ENCODE data around the gene GATD1. TPM values are rescaled to one million over a fixed set of nuclear protein-coding genes. Genes with fewer than 3 reads are reported as not detected.
A peak's percentile ranks its signal among the peaks of the same experiment; 100 is the strongest.

Gene GATD1
- total and polyA plus RNA-seq, 2 donors (not counting 1 experiment from before 2014, with no cell fraction given), result 62.4 to 70.0 TPM

GRCh38 chr11:746289-747157, 30.8 kb downstream of the GATD1 start:
- H3K4me3 Mint-ChIP-seq, result peak overlapping the region; percentile 88
- Histone ChIP-seq H3K4me1 (ENCODE audit: control insufficient read depth in 2 of 2, insufficient read depth in 2 of 2, low read length in 2 of 2) (peaks cover 17 to 27% of the 10 kb centered on the region in 2 donors), H3K36me3 (replicated peaks in 1 of 2; ENCODE audit: control extremely low read depth in 1 of 2, control insufficient read depth in 1 of 2, extremely low read depth in 1 of 2, insufficient read depth in 2 of 2, low read length in 1 of 2) (no peaks in the 10 kb centered on the region), H3K9me3 (ENCODE audit: control extremely low read depth in 1 of 3, control insufficient read depth in 2 of 3, insufficient read depth in 1 of 3, low read length in 2 of 3) (no peaks in the 10 kb centered on the region), H2AFZ (ENCODE audit: insufficient read depth, low read depth, low read length, poor library complexity, severe bottlenecking) (peak overlapping the region; percentile 85), H4K20me1 (ENCODE audit: control insufficient read depth, insufficient read depth, low read length, poor library complexity, severe bottlenecking) (peaks cover 38% of the 10 kb centered on the region), H3K4me2 (replicated peaks; ENCODE audit: low read depth, low read length, poor library complexity, severe bottlenecking) (peak overlapping the region; percentile 97), H3K9ac (ENCODE audit: low read length) (peak overlapping the region; percentile 73), H3K27me3 (replicated peaks in 1 of 4; ENCODE audit: control extremely low read depth in 1 of 4, control insufficient read depth in 3 of 4, insufficient read depth in 4 of 4, low read length in 3 of 4) (no peaks in the 10 kb centered on the region), H3K79me2 (ENCODE audit: control insufficient read depth, insufficient read depth, low read length) (peaks cover 38% of the 10 kb centered on the region), H3K4me3 (ENCODE audit: control extremely low read depth in 1 of 5, extremely low read depth in 1 of 5, insufficient read depth in 1 of 5, low read depth in 2 of 5, low read length in 4 of 5) (peak overlapping the region; percentile 19 to 88 (median 73)), H3K27ac (ENCODE audit: low read length in 2 of 2) (peak overlapping the region in 1 of 2 donors; percentile 56)
- 25% methylated on average over 44 of the region's 46 CpGs for WGBS (ENCODE audit: insufficient coverage)
- ChIA-PET CTCF (interaction anchor here (0.6 to 2.0 kb wide), 10 partner anchors 17 to 192 kb away, joined by 3 to 13 read pairs (median 5); partner anchors contain the start of genes DEAF1 and TMEM80), POLR2A (interaction anchor here (0.7 kb wide), 1 partner anchor 53 kb away, joined by 3 read pairs; no protein-coding TSS in a partner anchor)
- ATAC-seq (ENCODE audit: low read depth), result no peak
- peak overlapping the region; percentile 83 for H3K27ac Mint-ChIP-seq
- H3K4me1 Mint-ChIP-seq, result peaks cover 16% of the 10 kb centered on the region
- H3K9me3 Mint-ChIP-seq (ENCODE audit: insufficient read depth), result no peaks in the 10 kb centered on the region
- intact Hi-C loops (cut with micrococcal nuclease), result loop anchor here (1.0 to 5.0 kb wide), 5 partner anchors 18 to 184 kb away; partner anchors contain the start of genes GATD1, LMNTD2 and RASSF7
- TF ChIP-seq EZH2 (IDR thresholded peaks at IDR 0.05; ENCODE audit: borderline replicate concordance, insufficient read depth, low read depth, low read length, poor library complexity, severe bottlenecking) (no peak), CTCF (IDR thresholded peaks at IDR 0.05) (peak; percentile 4)
- no peak for DNase-seq
- H3K27me3 Mint-ChIP-seq, result no peaks in the 10 kb centered on the region

GRCh38 chr11:745428-745827, 31.9 kb downstream of the GATD1 start:
- H3K4me1 Mint-ChIP-seq, result peaks cover 16% of the 10 kb centered on the region
- Histone ChIP-seq H3K27me3 (replicated peaks in 1 of 4; ENCODE audit: control extremely low read depth in 1 of 4, control insufficient read depth in 3 of 4, insufficient read depth in 4 of 4, low read length in 3 of 4) (no peaks in the 10 kb centered on the region), H3K9me3 (ENCODE audit: control extremely low read depth in 1 of 3, control insufficient read depth in 2 of 3, insufficient read depth in 1 of 3, low read length in 2 of 3) (no peaks in the 10 kb centered on the region), H3K4me3 (ENCODE audit: control extremely low read depth in 1 of 5, extremely low read depth in 1 of 5, insufficient read depth in 1 of 5, low read depth in 2 of 5, low read length in 4 of 5) (no peak overlapping the region), H3K4me2 (replicated peaks; ENCODE audit: low read depth, low read length, poor library complexity, severe bottlenecking) (no peak overlapping the region), H4K20me1 (ENCODE audit: control insufficient read depth, insufficient read depth, low read length, poor library complexity, severe bottlenecking) (peaks cover 31% of the 10 kb centered on the region), H3K36me3 (replicated peaks in 1 of 2; ENCODE audit: control extremely low read depth in 1 of 2, control insufficient read depth in 1 of 2, extremely low read depth in 1 of 2, insufficient read depth in 2 of 2, low read length in 1 of 2) (no peaks in the 10 kb centered on the region), H2AFZ (ENCODE audit: insufficient read depth, low read depth, low read length, poor library complexity, severe bottlenecking) (no peak overlapping the region), H3K27ac (ENCODE audit: low read length in 2 of 2) (no peak overlapping the region), H3K4me1 (ENCODE audit: control insufficient read depth in 2 of 2, insufficient read depth in 2 of 2, low read length in 2 of 2) (peaks cover 17 to 27% of the 10 kb centered on the region in 2 donors), H3K79me2 (ENCODE audit: control insufficient read depth, insufficient read depth, low read length) (peaks cover 28% of the 10 kb centered on the region), H3K9ac (ENCODE audit: low read length) (no peak overlapping the region)
- H3K27ac Mint-ChIP-seq, result no peak overlapping the region
- H3K9me3 Mint-ChIP-seq (ENCODE audit: insufficient read depth), result no peaks in the 10 kb centered on the region
- H3K27me3 Mint-ChIP-seq, result no peaks in the 10 kb centered on the region
- DNase-seq, result no peak
- ChIA-PET CTCF (interaction anchor here (2.0 kb wide), 1 partner anchor 18 kb away, joined by 5 read pairs; no protein-coding TSS in a partner anchor), POLR2A (no interaction called here)
- intact Hi-C loops (cut with micrococcal nuclease), result loop anchor here (5.0 kb wide), 1 partner anchor 183 kb away; the partner anchor contains the start of genes LMNTD2 and RASSF7
- TF ChIP-seq EZH2 (IDR thresholded peaks at IDR 0.05; ENCODE audit: borderline replicate concordance, insufficient read depth, low read depth, low read length, poor library complexity, severe bottlenecking), result no peak
- no peak for TF ChIP-seq CTCF (IDR thresholded peaks at IDR 0.05)
- WGBS (ENCODE audit: insufficient coverage), result no CpG with 5 or more reads among the region's 1 CpG
- ATAC-seq (ENCODE audit: low read depth), result no peak
- no peak overlapping the region for H3K4me3 Mint-ChIP-seq
